SK-N-SH (cell line): ENCODE measurements around the gene DCTN3. TPM values are rescaled to one million over a fixed set of nuclear protein-coding genes. Genes with fewer than 3 reads are reported as not detected.

Experiments
- CTCF ChIA-PET: fragments of 300-600, 350-600 bp; formaldehyde crosslinking; extraction: SDS; loops from one replicate; lab custom pipeline; 2021; lab: Yijun Ruan, JAX
- POLR2A ChIA-PET: fragments of 350-600 bp; sonication (Branson Sonifier 250); formaldehyde crosslinking; extraction: SDS; loops from one replicate; lab custom pipeline; 2020; ENCODE audit warnings: antibody characterized with exemption, inconsistent platforms; lab: Yijun Ruan, JAX
- DNase-seq: peaks from one replicate; pipeline ENCODE4 v3.0.0; 2012
- H2AFZ ChIP-seq: fragments of 200-600 bp; sonication (generic); 2 replicates; pipeline ENCODE4 v1.8.1; 2016; ENCODE audit warnings: antibody characterized with exemption, mild to moderate bottlenecking, low read depth
- H3F3A ChIP-seq: fragments of 200-600 bp; sonication (generic); replicated peaks from 2 replicates; pipeline ENCODE3; 2016; ENCODE audit warnings: antibody characterized with exemption, mild to moderate bottlenecking; ENCODE audit not compliant: insufficient read depth
- H3K27ac ChIP-seq, 2 experiments: fragments of 200-500 bp in 1 of 2; fragments of 200-600 bp in 1 of 2; sonication (Bioruptor generic) in 1 of 2; sonication (generic), shearing (Covaris generic) in 1 of 2; 2 replicates each; pipeline versions ENCODE4 v1.5.1 to v1.6.1; 2014 to 2016; ENCODE audit warnings: low read depth in 2 of 2, inconsistent platforms in 1 of 2, low read length in 1 of 2, mild to moderate bottlenecking in 1 of 2, mixed read lengths in 1 of 2
- H3K27me3 ChIP-seq: fragments of 200-600 bp; sonication (generic), shearing (Covaris generic); 2 replicates; pipeline ENCODE4 v1.6.1; 2016; ENCODE audit warnings: mixed run types; ENCODE audit not compliant: insufficient read depth
- H3K36me3 ChIP-seq, 2 experiments: fragments of 200-500 bp in 1 of 2; fragments of 200-600 bp in 1 of 2; sonication (Bioruptor generic) in 1 of 2; sonication (generic) in 1 of 2; replicated peaks in 1 of 2; 2 replicates each; pipeline versions ENCODE3 to v1.5.1; 2014 to 2016; ENCODE audit warnings: low read length in 1 of 2, mild to moderate bottlenecking in 1 of 2; ENCODE audit not compliant: insufficient read depth in 2 of 2, control insufficient read depth in 1 of 2
- H3K4me1 ChIP-seq, 2 experiments: fragments of 200-500 bp in 1 of 2; fragments of 200-600 bp in 1 of 2; sonication (Bioruptor generic) in 1 of 2; sonication (generic), shearing (Covaris generic) in 1 of 2; 2 replicates each; pipeline versions ENCODE4 v1.5.1 to v1.6.1; 2014 to 2016; ENCODE audit warnings: low read depth in 1 of 2, low read length in 1 of 2, mixed run types in 1 of 2; ENCODE audit not compliant: insufficient read depth in 2 of 2, control insufficient read depth in 1 of 2
- H3K4me2 ChIP-seq: fragments of 200-600 bp; sonication (generic), shearing (Covaris generic); 2 replicates; pipeline ENCODE4 v1.6.1; 2017; ENCODE audit warnings: mixed run types
- H3K4me3 ChIP-seq, 2 experiments: fragments of 200-500 bp in 1 of 2; fragments of 200-600 bp in 1 of 2; sonication (Bioruptor generic) in 1 of 2; sonication (generic), shearing (Covaris generic) in 1 of 2; 2 replicates each; pipeline versions ENCODE4 v1.5.1 to v1.8.1; 2014 to 2016; ENCODE audit warnings: low read depth in 2 of 2, inconsistent platforms in 1 of 2, low read length in 1 of 2, mild to moderate bottlenecking in 1 of 2, mixed read lengths in 1 of 2, moderate library complexity in 1 of 2
- H3K79me2 ChIP-seq: fragments of 200-600 bp; sonication (generic); 2 replicates; pipeline ENCODE4 v1.8.1; 2017; ENCODE audit warnings: mild to moderate bottlenecking; ENCODE audit not compliant: insufficient read depth
- H3K9ac ChIP-seq: fragments of 200-600 bp; sonication (generic); 2 replicates; pipeline ENCODE4 v1.6.1; 2017; ENCODE audit warnings: mixed run types
- H3K9me2 ChIP-seq: fragments of 200-600 bp; sonication (generic); 2 replicates; pipeline ENCODE4 v1.6.1; 2017; ENCODE audit warnings: mixed run types
- H3K9me3 ChIP-seq: fragments of 200-600 bp; sonication (generic); 2 replicates; pipeline ENCODE4 v1.6.1; 2017; ENCODE audit warnings: mixed run types, mild to moderate bottlenecking, moderate library complexity
- H4K20me1 ChIP-seq: fragments of 200-600 bp; sonication (generic); 2 replicates; pipeline ENCODE4 v1.6.1; 2017; ENCODE audit warnings: mild to moderate bottlenecking, mixed run types; ENCODE audit not compliant: insufficient read depth
- CHD2 ChIP-seq: fragments of 150-350 bp; IDR thresholded peaks from 2 replicates; pipeline ENCODE4 v1.6.1; 2018; ENCODE audit warnings: low read length; ENCODE audit not compliant: partially characterized antibody
- EZH2phosphoT487 ChIP-seq: fragments of 200-600 bp; sonication (generic); IDR thresholded peaks from 2 replicates; pipeline ENCODE4 v1.6.1; 2017; ENCODE audit warnings: low read depth, mixed run types, mild to moderate bottlenecking, antibody characterized with exemption, moderate library complexity, borderline replicate concordance
- FOXJ3 ChIP-seq: sonication (generic); formaldehyde crosslinking; IDR thresholded peaks from 2 replicates; pipeline ENCODE4 v1.5.1; 2020; ENCODE audit warnings: mild to moderate bottlenecking, missing genetic modification reagents
- FOXM1 ChIP-seq: IDR thresholded peaks from 2 replicates; pipeline ENCODE4 v1.4.0; 2012; ENCODE audit warnings: low read depth, mild to moderate bottlenecking
- MAX ChIP-seq: IDR thresholded peaks from 2 replicates; pipeline ENCODE4 v1.4.0; 2012; ENCODE audit warnings: low read depth
- MEF2A ChIP-seq: IDR thresholded peaks from 2 replicates; pipeline ENCODE4 v1.4.0; 2012; ENCODE audit warnings: low read depth, borderline replicate concordance
- MXI1 ChIP-seq: IDR thresholded peaks from 2 replicates; pipeline ENCODE4 v1.6.1; 2012; ENCODE audit warnings: mild to moderate bottlenecking, low read depth, low read length, improper control_type of control experiment
- NFIC ChIP-seq: IDR thresholded peaks from 2 replicates; pipeline ENCODE4 v1.4.0; 2012; ENCODE audit warnings: borderline replicate concordance
- POLR2AphosphoS5 ChIP-seq: IDR thresholded peaks from 2 replicates; pipeline ENCODE4 v1.6.1; 2012; ENCODE audit warnings: low read depth, low read length
- REST ChIP-seq: IDR thresholded peaks from 2 replicates; pipeline ENCODE4 v1.6.1; 2012; ENCODE audit warnings: mild to moderate bottlenecking, low read depth, low read length, moderate library complexity
- TAF1 ChIP-seq: IDR thresholded peaks from 2 replicates; pipeline ENCODE4 v1.6.1; 2012; ENCODE audit warnings: low read depth, mild to moderate bottlenecking, low read length, moderate library complexity, borderline replicate concordance
- USF2 ChIP-seq: fragments of 150-350 bp; IDR thresholded peaks from 2 replicates; pipeline ENCODE4 v1.6.1; 2017; ENCODE audit warnings: antibody characterized with exemption, low read length, low read depth, borderline replicate concordance
- ZBTB33 ChIP-seq: IDR thresholded peaks from 2 replicates; pipeline ENCODE4 v1.4.0; 2012; ENCODE audit warnings: low read depth, borderline replicate concordance
- WGBS: methylation state at CpG from one replicate; pipeline ENCODE4 v1.1.6; 2017; ENCODE audit warnings: low lambda C conversion rate; 5-methylcytosine and 5-hydroxymethylcytosine counted together
- polyA plus RNA-seq, 3 experiments: library from polyadenylated mRNA; depleted of rRNA; stranded (reverse); fragments of >200 nt; gene quantifications; 2 replicates each; pipeline ENCODE4 v1.2.3, GENCODE V29; 2012

Gene DCTN3
- polyA plus RNA-seq, 1 of the 3 experiments (the other 2 are of a cell fraction) = 300 TPM

GRCh38 chr9:34665381-34666250, 45.3 kb upstream of the DCTN3 start (continued):
- TF ChIP-seq REST (no peak), POLR2AphosphoS5 (peak; percentile 86), ZBTB33 (no peak), FOXM1 (no peak), EZH2phosphoT487 (no peak), TAF1 (peak; percentile 32; the same call in 1 of the 2 replicates), FOXJ3 (no peak), MEF2A (no peak), NFIC (no peak)

GRCh38 chr9:34665067-34665380, 44.7 kb upstream of the DCTN3 start:
- peaks cover 8 to 12% of the 10 kb centered on the region in 2 experiments; a peak in 3 of 4 replicates for H3K4me1 ChIP-seq
- peaks cover 13% of the 10 kb centered on the region for H3F3A ChIP-seq
- ChIA-PET CTCF (interaction anchor here (0.6 to 8.1 kb wide), 16 partner anchors 9 to 1031 kb away, joined by 3 to 56 read pairs (median 5); partner anchors contain the start of genes ARID3C, CCL19, GALT and IL11RA), POLR2A (interaction anchor here (0.7 to 1.6 kb wide), 5 partner anchors 11 to 28 kb away, joined by 3 to 10 read pairs (median 5); partner anchors contain the start of genes GALT and SIGMAR1)
- 7% methylated on average over 3 of the region's 26 CpGs for WGBS
- H4K20me1 ChIP-seq = no peaks in the 10 kb centered on the region
- peak overlapping the region; percentile 64 to 80 for H3K4me3 ChIP-seq
- H3K27ac ChIP-seq = peak overlapping the region; percentile 28 to 83
- H3K79me2 ChIP-seq = peaks cover 20% of the 10 kb centered on the region; the same call in 1 of the 2 replicates
- H2AFZ ChIP-seq = peak overlapping the region; percentile 86; the same call in 1 of the 2 replicates
- no peaks in the 10 kb centered on the region for H3K27me3 ChIP-seq
- TF ChIP-seq USF2 (no peak), CHD2 (no peak), TAF1 (no peak), MEF2A (no peak), NFIC (no peak), EZH2phosphoT487 (no peak), FOXM1 (no peak), MXI1 (0 out of 2 replicates have a peak, but pooled peaks have one; percentile 20), MAX (0 out of 2 replicates have a peak, but pooled peaks have one; percentile 15)
- peaks cover 0 to 2% of the 10 kb centered on the region in 2 experiments for H3K36me3 ChIP-seq
- H3K9me2 ChIP-seq = no peaks in the 10 kb centered on the region
- no peak for DNase-seq
- peak overlapping the region; percentile 56; the same call in 1 of the 2 replicates for H3K9ac ChIP-seq
- no peaks in the 10 kb centered on the region for H3K9me3 ChIP-seq
- H3K4me2 ChIP-seq = peak overlapping the region; percentile 92
